Body of pancreas (tissue), 4 donors: ENCODE results near the gene MVB12A.

Experiments used
- POLR2A ChIP-seq, 3 donors: fragments of 450-650 bp; IDR thresholded peaks; one replicate each; pipeline ENCODE4 v1.6.1; 2016; ENCODE audit warnings: antibody characterized with exemption in 3 of 3, mild to moderate bottlenecking in 2 of 3
- TF ChIP-seq, protein P1 (sequence below), 7 experiments: fragments of 450-650 bp in 4 of 7; fragments of 200-600 bp in 3 of 7; sonication (generic) in 3 of 7; IDR thresholded peaks; one replicate each; pipeline ENCODE4 v1.5.1; 2016 to 2019; ENCODE audit warnings: antibody characterized with exemption in 7 of 7

DNA sequence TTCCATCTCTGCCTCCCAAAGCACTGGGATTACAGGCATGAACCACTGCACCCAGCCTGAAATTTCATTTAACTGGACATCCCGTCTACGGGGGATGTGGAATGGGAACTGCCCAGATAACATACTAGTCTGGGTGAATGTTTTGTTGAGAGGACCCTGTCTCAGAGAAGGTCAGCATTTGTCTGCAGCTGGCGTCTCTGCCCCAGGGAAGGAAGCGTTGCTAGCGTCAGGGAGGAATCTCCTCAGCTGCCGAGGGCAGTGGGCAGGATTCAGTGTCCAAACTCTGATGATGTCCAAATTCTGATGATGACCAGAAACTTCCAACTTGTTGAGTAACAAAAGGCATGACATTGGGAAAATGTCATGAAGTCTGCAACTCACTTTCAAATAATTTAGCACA is 37.8 kb downstream of the MVB12A start:
- TF ChIP-seq, protein P1, sequence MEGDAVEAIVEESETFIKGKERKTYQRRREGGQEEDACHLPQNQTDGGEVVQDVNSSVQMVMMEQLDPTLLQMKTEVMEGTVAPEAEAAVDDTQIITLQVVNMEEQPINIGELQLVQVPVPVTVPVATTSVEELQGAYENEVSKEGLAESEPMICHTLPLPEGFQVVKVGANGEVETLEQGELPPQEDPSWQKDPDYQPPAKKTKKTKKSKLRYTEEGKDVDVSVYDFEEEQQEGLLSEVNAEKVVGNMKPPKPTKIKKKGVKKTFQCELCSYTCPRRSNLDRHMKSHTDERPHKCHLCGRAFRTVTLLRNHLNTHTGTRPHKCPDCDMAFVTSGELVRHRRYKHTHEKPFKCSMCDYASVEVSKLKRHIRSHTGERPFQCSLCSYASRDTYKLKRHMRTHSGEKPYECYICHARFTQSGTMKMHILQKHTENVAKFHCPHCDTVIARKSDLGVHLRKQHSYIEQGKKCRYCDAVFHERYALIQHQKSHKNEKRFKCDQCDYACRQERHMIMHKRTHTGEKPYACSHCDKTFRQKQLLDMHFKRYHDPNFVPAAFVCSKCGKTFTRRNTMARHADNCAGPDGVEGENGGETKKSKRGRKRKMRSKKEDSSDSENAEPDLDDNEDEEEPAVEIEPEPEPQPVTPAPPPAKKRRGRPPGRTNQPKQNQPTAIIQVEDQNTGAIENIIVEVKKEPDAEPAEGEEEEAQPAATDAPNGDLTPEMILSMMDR (IDR thresholded peaks at IDR 0.05), result no peak
- no peak for TF ChIP-seq POLR2A (IDR thresholded peaks at IDR 0.05)
